Psoas muscle (tissue), 8 donors: ENCODE measurements around the gene LUC7L3. TPM values are rescaled to one million over a fixed set of nuclear protein-coding genes. Genes with fewer than 3 reads are reported as not detected.

Experiments
- ATAC-seq, 4 donors: fragments of 200-7000 bp; cut with Tn5 transposase; one replicate each; pipeline ENCODE4 v1.9.1; 2020; ENCODE audit warnings: moderate library complexity in 3 of 4, mild to moderate bottlenecking in 2 of 4
- DNase-seq, 2 donors: peaks; one replicate each; pipeline ENCODE4 v3.0.0-alpha.2; 2020
- H3K27ac ChIP-seq: fragments of 200-600 bp; one replicate; pipeline ENCODE4 v1.8.0; 2022
- H3K27me3 ChIP-seq, 3 donors: fragments of 200-600 bp in 1 of 3; one replicate each; pipeline versions ENCODE4 v1.6.1 to v1.8.0; 2013 to 2022; ENCODE audit warnings: low read length in 2 of 3, mild to moderate bottlenecking in 2 of 3, moderate library complexity in 1 of 3; ENCODE audit not compliant: insufficient read depth in 3 of 3
- H3K36me3 ChIP-seq, 2 donors: fragments of 200-600 bp in 1 of 2; one replicate each; pipeline versions ENCODE4 v1.6.1 to v1.8.0; 2013 to 2022; ENCODE audit warnings: low read depth in 1 of 2, mild to moderate bottlenecking in 1 of 2, moderate library complexity in 1 of 2; ENCODE audit not compliant: insufficient read depth in 1 of 2
- H3K4me1 ChIP-seq: fragments of 200-600 bp; one replicate; pipeline ENCODE4 v1.8.0; 2022
- H3K4me3 ChIP-seq: fragments of 200-600 bp; one replicate; pipeline ENCODE4 v1.8.0; 2022; ENCODE audit warnings: mild to moderate bottlenecking
- H3K9me3 ChIP-seq: fragments of 200-600 bp; one replicate; pipeline ENCODE4 v1.8.0; 2022
- WGBS, 3 donors: extraction: QIAGEN DNeasy Blood & Tissue Kit; methylation state at CpG; one replicate each; pipeline versions ENCODE4 v1.1.6 to v1.1.7; 2013; 5-methylcytosine and 5-hydroxymethylcytosine counted together
- intact Hi-C, 2 donors: fragments of 100-400 bp; cut with DNase I; formaldehyde crosslinking; loops; one replicate each; pipeline versions ENCODE4 v1.11.0 to v1.14.2; 2022
- polyA plus RNA-seq, 3 donors: library from polyadenylated mRNA; stranded (reverse); fragments of 200-250 nt; gene quantifications; one replicate each; pipeline ENCODE4 v1.2.3, GENCODE V29; 2013
- total RNA-seq, 4 donors: library from RNA; stranded (reverse); fragmentation: NEBNext Ultra II Directional in 2 of 4; extraction: Animal tissue kit (Norgen Biotek cat#: 25700) in 2 of 4; gene quantifications; one replicate each; pipeline versions ENCODE4 v1.2.1 to v1.2.4, GENCODE V29; 2021 to 2023
- TF ChIP-seq, protein P1 (sequence below): fragments of 200-600 bp; IDR thresholded peaks from one replicate; pipeline ENCODE4 v1.8.0; 2022; ENCODE audit warnings: antibody characterized with exemption
- donor health status: healthy with polysubstance abuse.
- donor health status: DM: no; HTN: no; CAD: no; lungs with moderate emphysema.
- donor health status: Bipolar disorder and iron deficiency.
- donor health status: healthy.
- donor health status: DM: yes; HTN: yes; CAD: no.
- donor health status: DM: no; HTN: no; CAD: no.
- donor health status: DM: no; HTN: no; CAD: no.
- donor health status: DM: yes; HTN: yes; CAD: no.

The LUC7L3 gene
- total and polyA plus RNA-seq, 7 donors, result 25.4 to 108 (median 49.2) TPM

GRCh38 chr17:50771991-50772785 lies 52.8 kb downstream of the LUC7L3 start:
- Histone ChIP-seq H3K4me3 (no peak overlapping the region), H3K9me3 (no peaks in the 10 kb centered on the region), H3K27ac (no peak overlapping the region), H3K27me3 (no peaks in the 10 kb centered on the region), H3K36me3 (no peaks in the 10 kb centered on the region), H3K4me1 (no peaks in the 10 kb centered on the region)
- ATAC-seq (no peak), DNase-seq (no peak)
- 70 to 72% (median 71%) methylated on average over 15 of the region's 15 CpGs for WGBS, 3 donors
- intact Hi-C loops, result no loop called here
- TF ChIP-seq, protein P1, sequence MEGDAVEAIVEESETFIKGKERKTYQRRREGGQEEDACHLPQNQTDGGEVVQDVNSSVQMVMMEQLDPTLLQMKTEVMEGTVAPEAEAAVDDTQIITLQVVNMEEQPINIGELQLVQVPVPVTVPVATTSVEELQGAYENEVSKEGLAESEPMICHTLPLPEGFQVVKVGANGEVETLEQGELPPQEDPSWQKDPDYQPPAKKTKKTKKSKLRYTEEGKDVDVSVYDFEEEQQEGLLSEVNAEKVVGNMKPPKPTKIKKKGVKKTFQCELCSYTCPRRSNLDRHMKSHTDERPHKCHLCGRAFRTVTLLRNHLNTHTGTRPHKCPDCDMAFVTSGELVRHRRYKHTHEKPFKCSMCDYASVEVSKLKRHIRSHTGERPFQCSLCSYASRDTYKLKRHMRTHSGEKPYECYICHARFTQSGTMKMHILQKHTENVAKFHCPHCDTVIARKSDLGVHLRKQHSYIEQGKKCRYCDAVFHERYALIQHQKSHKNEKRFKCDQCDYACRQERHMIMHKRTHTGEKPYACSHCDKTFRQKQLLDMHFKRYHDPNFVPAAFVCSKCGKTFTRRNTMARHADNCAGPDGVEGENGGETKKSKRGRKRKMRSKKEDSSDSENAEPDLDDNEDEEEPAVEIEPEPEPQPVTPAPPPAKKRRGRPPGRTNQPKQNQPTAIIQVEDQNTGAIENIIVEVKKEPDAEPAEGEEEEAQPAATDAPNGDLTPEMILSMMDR, result no peak

- Histone ChIP-seq H3K9me3 (no peaks in the 10 kb centered on the region), H3K36me3 (no peaks in the 10 kb centered on the region), H3K27me3 (no peaks in the 10 kb centered on the region), H3K27ac (no peak overlapping the region), H3K4me1 (no peaks in the 10 kb centered on the region), H3K4me3 (no peak overlapping the region)
- intact Hi-C loops, result no loop called here
- WGBS, 3 donors, result 81 to 84% (median 82%) methylated on average over 7 of the region's 7 CpGs
- ATAC-seq (no peak), DNase-seq (no peak)
- TF ChIP-seq, protein P1, result no peak
Measured at GRCh38 chr17:50774225-50774803, 54.9 kb downstream of the LUC7L3 start.

- intact Hi-C loops, result no loop called here
- WGBS, 3 donors, result 83 to 94% (median 93%) methylated on average over 3 of the region's 3 CpGs
- Histone ChIP-seq H3K4me3 (no peak overlapping the region), H3K9me3 (no peaks in the 10 kb centered on the region), H3K27me3 (no peaks in the 10 kb centered on the region), H3K36me3 (no peaks in the 10 kb centered on the region), H3K4me1 (no peaks in the 10 kb centered on the region), H3K27ac (no peak overlapping the region)
- TF ChIP-seq, protein P1, result no peak
- ATAC-seq (no peak), DNase-seq (no peak)
Measured at GRCh38 chr17:50775926-50776325, 56.5 kb downstream of the LUC7L3 start.

- DNase-seq (no peak), ATAC-seq (no peak)
- H3K4me1 ChIP-seq, result no peaks in the 10 kb centered on the region
- no peak overlapping the region for H3K4me3 ChIP-seq
- H3K27ac ChIP-seq, result no peak overlapping the region
- intact Hi-C loops, result no loop called here
- no peaks in the 10 kb centered on the region for H3K36me3 ChIP-seq
- H3K9me3 ChIP-seq, result no peaks in the 10 kb centered on the region
- WGBS, 3 donors, result 84 to 88% (median 87%) methylated on average over 8 of the region's 8 CpGs
- no peaks in the 10 kb centered on the region for H3K27me3 ChIP-seq
- TF ChIP-seq, protein P1, result no peak
Measured at GRCh38 chr17:50778471-50778870, 59.1 kb downstream of the LUC7L3 start.
